PC-3 (cell line): Measurements from ENCODE around the gene EIF2A. TPM values are rescaled to one million over a fixed set of nuclear protein-coding genes. Genes with fewer than 3 reads are reported as not detected.

Experiments
- total RNA-seq: library from RNA; depleted of rRNA; stranded (reverse); fragments of >200 nt; gene quantifications from 2 replicates; pipeline ENCODE4 v1.2.3, GENCODE V29; 2014; rRNA removed

The EIF2A gene
- total RNA-seq, 1 experiment from 2014 or later = 92.4 TPM

Other genes starting within 250 kb of the EIF2A start
- gene TSC22D2, start 138.5 kb upstream of the EIF2A start, total RNA-seq = 9.6 and 15.7 TPM in 2 replicates
- gene SERP1, start 291 bp upstream of the EIF2A start, total RNA-seq = 439 and 552 TPM in 2 replicates
- 109 and 119 TPM in 2 replicates for gene SELENOT, start 56.5 kb downstream of the EIF2A start, total RNA-seq
- not detected in 2 replicates for gene ERICH6, start 157.1 kb downstream of the EIF2A start, total RNA-seq
- gene SIAH2, start 216.4 kb downstream of the EIF2A start, total RNA-seq = 37.8 and 51.8 TPM in 2 replicates